HUES64 (cell line): ENCODE results near the gene USP12.
"Not testable (repeated sequence)": the region's sequence is repeated elsewhere in the genome, so short reads cannot be mapped to it uniquely, and the experiment has no call there.

Experiments used
- H3K27ac ChIP-seq: 2 replicates; pipeline ENCODE4 v1.7.0; 2013; ENCODE audit warnings: low read depth, low read length, inconsistent platforms
- H3K27me3 ChIP-seq: 2 replicates; pipeline ENCODE4 v1.6.1; 2013; ENCODE audit warnings: mild to moderate bottlenecking, low read length; ENCODE audit not compliant: insufficient read depth
- H3K36me3 ChIP-seq: 2 replicates; pipeline ENCODE4 v1.6.1; 2013; ENCODE audit warnings: mild to moderate bottlenecking, low read length; ENCODE audit not compliant: insufficient read depth
- H3K4me1 ChIP-seq: 2 replicates; pipeline ENCODE4 v1.6.1; 2013; ENCODE audit warnings: mild to moderate bottlenecking, low read length, moderate library complexity; ENCODE audit not compliant: insufficient read depth
- H3K4me3 ChIP-seq: 2 replicates; pipeline ENCODE4 v1.5.1; 2013; ENCODE audit warnings: mild to moderate bottlenecking, low read length, moderate library complexity
- H3K9ac ChIP-seq: 2 replicates; pipeline ENCODE4 v1.6.1; 2013; ENCODE audit warnings: mild to moderate bottlenecking, low read depth, low read length
- H3K9me3 ChIP-seq: 2 replicates; pipeline ENCODE4 v1.6.1; 2013; ENCODE audit warnings: low read depth, low read length; ENCODE audit not compliant: insufficient read depth
- WGBS: fragments of 150-250, 120-280 bp; methylation state at CpG from one replicate; pipeline ENCODE4 v1.1.7; 2013; ENCODE audit warnings: missing lambda C conversion rate; 5-methylcytosine and 5-hydroxymethylcytosine counted together

USP12 gene

GRCh38 chr13:27130979-27131623 is 40.5 kb downstream of the USP12 start:
- H3K9ac ChIP-seq, result no peak overlapping the region
- no peaks in the 10 kb centered on the region for H3K27me3 ChIP-seq
- 75% methylated on average over 4 of the region's 4 CpGs for WGBS
- H3K4me1 ChIP-seq, result peaks cover 36% of the 10 kb centered on the region
- no peak overlapping the region for H3K4me3 ChIP-seq
- no peaks in the 10 kb centered on the region for H3K36me3 ChIP-seq
- no peaks in the 10 kb centered on the region for H3K9me3 ChIP-seq
- H3K27ac ChIP-seq, result no peak overlapping the region

- no peak overlapping the region for H3K4me3 ChIP-seq
- H3K4me1 ChIP-seq, result peaks cover 36% of the 10 kb centered on the region
- no peak overlapping the region for H3K27ac ChIP-seq
- H3K9me3 ChIP-seq, result peaks cover 6% of the 10 kb centered on the region
- no peaks in the 10 kb centered on the region for H3K27me3 ChIP-seq
- 95% methylated on average over 7 of the region's 7 CpGs for WGBS
- H3K36me3 ChIP-seq, result no peaks in the 10 kb centered on the region
- H3K9ac ChIP-seq, result no peak overlapping the region
Observed at GRCh38 chr13:27130223-27130978, 41.2 kb downstream of the USP12 start.

DNA sequence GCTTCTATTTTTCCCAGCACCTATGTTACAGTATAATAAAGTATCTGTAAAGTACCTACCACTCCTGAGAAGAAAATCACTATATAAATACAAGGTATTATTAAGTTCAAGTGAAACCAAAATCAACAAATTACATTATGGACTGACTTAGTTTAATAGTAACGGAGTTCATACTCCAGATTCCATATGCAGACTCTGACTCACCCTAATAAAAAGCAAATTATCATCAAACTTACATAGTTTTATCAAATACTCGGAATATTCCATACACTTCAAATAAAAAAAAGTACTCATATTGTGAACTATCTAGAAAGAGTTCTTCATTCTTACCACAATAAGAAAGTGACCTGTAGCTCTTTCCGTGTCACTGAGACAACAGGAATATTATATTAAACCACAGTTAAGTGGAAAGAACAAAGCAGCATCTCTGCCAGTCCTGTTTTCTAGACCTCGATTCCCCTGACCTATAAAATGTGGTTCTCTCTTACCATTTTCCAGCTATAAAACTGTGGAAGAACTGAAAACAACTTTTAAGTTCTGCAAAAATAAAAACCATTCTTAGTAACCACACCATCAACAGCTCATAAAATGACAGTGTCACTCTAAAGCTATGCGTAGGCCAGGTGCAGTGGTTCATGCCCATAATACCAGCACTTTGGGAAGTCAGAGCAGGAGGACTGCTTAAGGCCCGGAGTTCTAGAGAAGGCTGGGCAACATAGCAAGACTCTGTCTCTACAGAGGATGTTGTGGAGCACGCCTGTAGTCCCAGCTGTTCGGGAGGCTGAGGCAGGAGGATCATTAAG is 42.6 kb downstream of the USP12 start:
- H3K9ac ChIP-seq, result no peak overlapping the region
- H3K27ac ChIP-seq, result no peak overlapping the region
- H3K4me3 ChIP-seq, result no peak overlapping the region
- peaks cover 36% of the 10 kb centered on the region for H3K4me1 ChIP-seq
- H3K36me3 ChIP-seq, result no peaks in the 10 kb centered on the region
- peaks cover 19% of the 10 kb centered on the region for H3K9me3 ChIP-seq
- 96% methylated on average over 8 of the region's 8 CpGs for WGBS
- no peaks in the 10 kb centered on the region for H3K27me3 ChIP-seq

DNA sequence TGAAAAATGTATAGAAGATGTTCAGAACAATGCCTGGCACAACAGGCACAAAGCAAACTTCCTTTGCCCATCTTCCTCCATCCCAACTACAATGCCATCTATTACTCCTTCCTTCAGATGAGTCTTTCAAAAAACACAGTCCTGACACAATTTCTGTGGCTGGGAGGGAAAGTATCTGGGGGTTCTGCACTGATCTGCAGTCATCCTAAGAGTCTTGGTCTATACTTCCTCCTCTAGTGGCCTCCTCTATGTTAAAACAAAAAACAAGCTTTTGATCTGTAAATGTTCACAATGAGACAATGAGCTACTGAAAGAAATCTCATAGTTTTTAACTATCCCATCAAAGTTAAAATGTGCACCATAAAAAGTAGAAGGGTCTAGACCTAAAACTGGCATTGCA is 44.8 kb downstream of the USP12 start:
- Histone ChIP-seq H3K36me3 (peaks cover 4% of the 10 kb centered on the region; the same call in 1 of the 2 replicates), H3K9ac (no peak overlapping the region), H3K9me3 (peaks cover 30% of the 10 kb centered on the region), H3K27ac (no peak overlapping the region), H3K27me3 (no peaks in the 10 kb centered on the region), H3K4me3 (no peak overlapping the region), H3K4me1 (peaks cover 26% of the 10 kb centered on the region)

DNA sequence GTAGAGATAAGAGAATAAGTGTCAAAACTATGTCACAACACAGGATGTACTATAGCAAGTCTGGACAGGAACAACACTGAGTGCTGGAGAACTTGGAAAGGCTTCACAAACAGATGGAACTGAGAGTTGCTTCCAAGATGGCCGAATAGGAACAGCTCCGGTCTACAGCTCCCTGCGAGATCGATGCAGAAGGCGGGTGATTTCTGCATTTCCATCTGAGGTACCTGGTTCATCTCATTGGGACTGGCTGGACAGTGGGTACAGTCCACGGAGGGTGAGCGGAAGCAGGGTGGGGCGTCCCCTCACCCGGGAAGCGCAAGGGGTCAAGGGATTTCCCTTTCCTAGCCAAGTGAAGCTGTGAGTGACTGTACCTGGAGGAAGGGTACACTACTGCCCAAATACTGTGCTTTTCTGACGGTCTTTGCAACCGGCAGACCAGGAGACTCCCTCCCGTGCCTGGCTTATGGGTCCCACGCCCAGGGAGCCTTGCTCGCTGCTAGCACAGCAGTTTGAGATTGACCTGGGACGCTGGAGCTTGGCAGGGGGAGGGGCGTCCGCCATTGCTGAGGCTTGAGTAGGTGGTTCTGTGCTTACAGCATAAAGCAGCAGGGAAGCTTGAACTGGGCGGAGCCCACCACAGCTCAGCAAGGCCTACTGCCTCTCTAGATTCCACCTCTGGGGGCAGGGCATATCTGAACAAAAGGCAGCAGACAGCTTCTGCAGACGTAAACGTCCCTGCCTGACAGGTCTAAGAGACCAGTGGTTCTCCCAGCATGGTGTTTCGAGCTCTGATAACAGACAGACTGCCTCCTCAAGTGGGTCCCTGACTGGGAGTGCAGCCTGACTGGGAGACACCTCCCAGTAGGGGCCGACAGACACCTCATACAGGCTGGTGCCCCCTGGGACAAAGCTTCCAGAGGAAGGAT is 46.0 kb downstream of the USP12 start:
- peaks cover 4% of the 10 kb centered on the region; the same call in 1 of the 2 replicates for H3K36me3 ChIP-seq
- H3K27me3 ChIP-seq, result no peaks in the 10 kb centered on the region
- peaks cover 23% of the 10 kb centered on the region for H3K4me1 ChIP-seq
- no peak overlapping the region for H3K9ac ChIP-seq
- 89% methylated on average over 23 of the region's 23 CpGs for WGBS
- H3K9me3 ChIP-seq, result peaks cover 30% of the 10 kb centered on the region
- H3K27ac ChIP-seq, result no peak overlapping the region
- H3K4me3 ChIP-seq, result no peak overlapping the region

GRCh38 chr13:27124571-27124970 is 47.0 kb downstream of the USP12 start:
- 93% methylated on average over 3 of the region's 4 CpGs for WGBS
- H3K9me3 ChIP-seq, result peaks cover 30% of the 10 kb centered on the region
- peaks cover 18% of the 10 kb centered on the region for H3K4me1 ChIP-seq
- no peaks in the 10 kb centered on the region for H3K27me3 ChIP-seq
- no peak overlapping the region for H3K4me3 ChIP-seq
- H3K9ac ChIP-seq, result no peak overlapping the region
- no peak overlapping the region for H3K27ac ChIP-seq
- peaks cover 4% of the 10 kb centered on the region; the same call in 1 of the 2 replicates for H3K36me3 ChIP-seq

DNA sequence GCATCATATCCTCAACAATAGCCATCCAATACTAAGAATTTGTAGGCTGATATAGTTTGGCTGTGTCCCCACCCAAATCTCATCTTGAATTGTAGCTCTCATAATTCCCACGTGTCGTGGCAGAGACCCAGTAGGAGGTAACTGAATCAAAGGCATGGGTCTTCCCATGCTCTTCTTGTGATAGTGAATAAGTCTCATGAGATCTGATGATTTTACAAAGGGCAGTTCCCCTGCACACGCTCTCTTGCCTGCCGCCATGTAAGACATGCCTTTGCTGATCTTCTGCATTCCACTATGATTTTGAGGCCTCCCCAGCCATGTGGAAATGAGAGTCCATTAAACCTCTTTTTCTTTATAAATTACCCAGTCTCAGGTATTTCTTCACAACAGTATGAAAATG is 48.2 kb downstream of the USP12 start:
- WGBS, result 98% methylated on average over 4 of the region's 4 CpGs
- not testable (repeated sequence) for H3K27me3 ChIP-seq, H3K4me3 ChIP-seq, H3K36me3 ChIP-seq, H3K9ac ChIP-seq, H3K27ac ChIP-seq
- H3K9me3 ChIP-seq, result peaks cover 30% of the 10 kb centered on the region
- H3K4me1 ChIP-seq, result peaks cover 23% of the 10 kb centered on the region

DNA sequence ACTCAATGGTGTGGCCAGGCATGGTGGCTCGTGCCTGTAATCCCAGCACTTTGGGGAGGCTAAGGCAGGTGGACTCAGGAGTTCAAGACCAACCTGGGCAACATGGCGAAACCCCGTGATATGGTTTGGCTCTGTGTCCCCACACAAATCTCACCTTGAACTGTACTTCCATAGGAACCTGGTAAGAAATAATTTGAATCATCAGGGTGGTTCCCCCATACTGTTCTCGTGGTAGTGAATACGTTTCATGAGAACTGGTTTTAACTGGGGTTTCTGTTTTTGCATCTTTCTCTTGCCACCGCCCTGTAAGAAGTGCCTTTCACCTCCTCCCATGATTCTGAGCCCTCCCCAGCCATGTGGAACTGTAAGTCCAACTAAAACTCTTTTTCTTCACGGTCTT is 49.6 kb downstream of the USP12 start:
- WGBS, result 96% methylated on average over 7 of the region's 7 CpGs
- peaks cover 30% of the 10 kb centered on the region for H3K9me3 ChIP-seq

DNA sequence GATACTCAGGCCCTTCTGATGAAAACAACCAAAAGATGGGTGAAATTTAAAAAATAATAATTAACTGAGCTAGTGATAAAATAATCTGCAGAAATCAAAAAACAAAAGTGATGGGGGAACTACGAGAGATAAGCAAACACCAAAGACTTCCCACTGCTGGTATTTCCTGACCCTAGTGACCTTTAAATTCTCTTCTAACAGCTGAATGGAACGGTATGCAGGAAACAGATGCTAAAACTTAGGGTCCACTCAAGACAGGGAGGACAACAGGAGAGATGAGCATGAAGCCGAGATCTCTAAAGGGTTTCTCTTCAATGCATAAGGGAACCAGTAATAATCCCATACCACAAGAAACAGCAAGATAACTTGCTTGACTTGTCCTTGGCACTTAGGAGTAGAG is 50.8 kb downstream of the USP12 start:
- Histone ChIP-seq H3K9ac (no peak overlapping the region), H3K27ac (no peak overlapping the region)

More for the DNA sequence above, 49.6 kb downstream of the USP12 start:
- Histone ChIP-seq H3K4me3 (no peak overlapping the region), H3K27ac (no peak overlapping the region), H3K36me3 (peaks cover 4% of the 10 kb centered on the region; the same call in 1 of the 2 replicates), H3K4me1 (peaks cover 27% of the 10 kb centered on the region), H3K9ac (no peak overlapping the region), H3K27me3 (no peaks in the 10 kb centered on the region)

GRCh38 chr13:27120011-27120410 is 51.6 kb downstream of the USP12 start:
- WGBS, result 91% methylated on average over 3 of the region's 3 CpGs
- Histone ChIP-seq H3K27ac (no peak overlapping the region), H3K4me1 (peaks cover 26% of the 10 kb centered on the region), H3K27me3 (no peaks in the 10 kb centered on the region), H3K36me3 (peaks cover 13% of the 10 kb centered on the region; the same call in 1 of the 2 replicates), H3K9ac (no peak overlapping the region), H3K4me3 (no peak overlapping the region), H3K9me3 (peaks cover 21% of the 10 kb centered on the region)

More for the DNA sequence above, 50.8 kb downstream of the USP12 start:
- Histone ChIP-seq H3K9me3 (peaks cover 28% of the 10 kb centered on the region), H3K27me3 (no peaks in the 10 kb centered on the region), H3K4me1 (peaks cover 26% of the 10 kb centered on the region), H3K4me3 (no peak overlapping the region), H3K36me3 (peaks cover 5% of the 10 kb centered on the region; the same call in 1 of the 2 replicates)
- 69% methylated on average over 3 of the region's 3 CpGs for WGBS
